GM21529 (cell line): ENCODE data around the gene ST13.
"Not testable (repeated sequence)": the region's sequence is repeated elsewhere in the genome, so short reads cannot be mapped to it uniquely, and the experiment has no call there.

Experiments used
- ATAC-seq: cut with Tn5 transposase; IDR thresholded peaks from one replicate; pipeline ENCODE4 v1.9.1; 2021; ENCODE audit not compliant: unreplicated experiment

The ST13 gene

GRCh38 chr22:40856513-40857308 is at the start of gene ST13, which contains the start of gene XPNPEP3:
ST13 (minus strand) TSS chr22:40856639; CDS start chr22:40856540, 99 bp downstream.
XPNPEP3 (plus strand) TSS chr22:40857148; CDS start chr22:40857182, 34 bp downstream.
- peak; percentile 87 for ATAC-seq

DNA sequence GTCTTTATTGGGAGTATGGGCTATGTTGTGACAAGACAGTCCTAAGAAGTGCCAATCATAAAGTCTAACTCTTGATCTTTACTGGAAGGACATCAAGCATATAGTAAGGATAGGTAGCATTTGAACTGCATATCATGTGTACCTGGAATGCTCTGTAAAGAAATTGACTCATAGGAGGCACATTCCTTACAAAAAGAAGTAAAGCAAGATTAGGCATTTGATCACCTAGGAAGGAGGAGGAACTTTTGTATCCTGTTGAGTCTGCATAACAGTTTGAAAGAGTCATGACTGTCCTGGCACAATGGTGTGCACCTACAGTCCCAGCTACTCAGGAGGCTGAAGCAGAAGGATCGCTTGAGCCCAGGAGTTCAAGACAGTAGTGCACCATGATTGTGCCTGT is 47.7 kb upstream of the ST13 start:
- no peak for ATAC-seq

- ATAC-seq: no peak
These were observed 42.5 kb upstream of the ST13 start for GRCh38 chr22:40898850-40899357.

GRCh38 chr22:40894417-40894816 is 38.0 kb upstream of the ST13 start:
- ATAC-seq: no peak

DNA sequence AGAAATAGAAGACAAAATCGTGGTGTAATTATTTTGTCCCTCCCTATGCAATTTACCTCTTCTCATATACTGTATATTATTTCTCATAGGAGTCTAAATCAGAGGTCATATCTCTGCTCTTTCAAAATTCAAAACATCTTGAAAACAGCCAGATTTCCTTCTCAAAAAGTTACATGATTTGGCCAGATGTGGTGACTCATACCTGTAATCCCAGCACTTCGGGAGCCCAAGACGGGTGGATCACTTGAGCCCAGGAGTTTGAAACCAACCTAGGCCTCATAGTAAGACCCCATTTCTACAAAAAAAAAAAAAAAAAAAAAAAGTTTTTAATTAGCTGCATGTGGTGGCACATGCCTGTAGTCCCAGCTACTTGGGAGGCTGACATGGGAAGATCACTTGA is 34.4 kb upstream of the ST13 start:
- no peak for ATAC-seq

DNA sequence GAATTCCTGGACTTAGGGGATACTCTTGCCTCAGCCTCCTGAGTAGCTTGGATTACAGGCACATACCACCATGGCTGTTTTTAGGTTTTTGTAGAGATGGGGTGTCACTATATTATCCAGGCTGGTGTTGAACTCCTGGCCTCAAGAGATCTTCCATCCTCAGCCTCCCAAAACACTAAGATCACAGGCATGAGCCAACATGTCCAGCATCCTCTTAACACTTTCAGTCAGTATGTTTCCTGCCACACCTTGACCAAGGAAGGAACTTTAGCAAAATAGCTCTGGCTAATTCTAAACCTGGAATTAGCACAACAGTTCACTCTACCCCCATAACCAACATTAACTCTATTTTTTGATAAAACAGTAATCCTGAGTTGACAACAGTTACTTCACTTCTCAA is 32.7 kb upstream of the ST13 start:
- ATAC-seq: no peak

DNA sequence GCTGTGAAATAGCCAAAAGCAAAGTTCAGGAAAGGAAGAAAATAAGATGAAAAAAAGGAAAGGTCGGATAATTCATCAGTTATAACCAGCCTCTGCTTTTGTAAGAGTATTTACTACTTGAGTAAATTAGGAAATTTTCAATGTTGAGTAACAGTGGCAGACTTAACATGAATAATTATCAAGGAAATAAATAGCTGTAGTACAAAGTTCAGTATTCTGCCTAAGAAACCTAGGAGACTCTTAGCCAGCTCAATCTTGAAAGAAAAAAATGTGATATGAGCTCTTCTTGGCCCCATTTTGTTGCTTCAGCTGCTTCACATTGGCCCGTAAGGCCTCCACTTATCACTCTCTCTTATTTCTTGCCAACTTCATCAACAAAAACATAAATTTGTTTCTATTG is 22.5 kb upstream of the ST13 start:
- ATAC-seq: no peak

- no peak for ATAC-seq
These were observed 21.0 kb upstream of the ST13 start for GRCh38 chr22:40877488-40877887.

DNA sequence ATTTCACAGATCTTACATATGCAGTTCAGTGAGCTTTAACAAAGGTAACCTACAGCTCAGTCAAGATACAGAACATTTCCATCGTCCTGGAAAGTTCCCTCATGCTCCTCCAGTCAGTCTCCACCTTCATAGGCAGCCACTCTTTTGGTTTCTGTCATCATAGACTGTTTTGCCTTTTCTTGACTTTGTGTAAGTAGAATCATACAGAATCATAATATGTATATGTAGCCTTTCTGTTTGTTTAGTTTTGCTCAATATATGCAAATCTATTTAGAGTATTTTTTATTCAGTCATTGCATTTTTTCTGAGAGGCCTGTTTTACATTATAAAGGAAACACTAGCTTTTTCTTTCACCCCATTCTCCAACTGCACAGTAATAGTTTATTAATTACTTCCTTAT is 20.5 kb upstream of the ST13 start:
- ATAC-seq: no peak

GRCh38 chr22:40875111-40875510 is 18.7 kb upstream of the ST13 start:
- no peak for ATAC-seq

- no peak for ATAC-seq
These were observed 17.6 kb upstream of the ST13 start for GRCh38 chr22:40874016-40874415.

DNA sequence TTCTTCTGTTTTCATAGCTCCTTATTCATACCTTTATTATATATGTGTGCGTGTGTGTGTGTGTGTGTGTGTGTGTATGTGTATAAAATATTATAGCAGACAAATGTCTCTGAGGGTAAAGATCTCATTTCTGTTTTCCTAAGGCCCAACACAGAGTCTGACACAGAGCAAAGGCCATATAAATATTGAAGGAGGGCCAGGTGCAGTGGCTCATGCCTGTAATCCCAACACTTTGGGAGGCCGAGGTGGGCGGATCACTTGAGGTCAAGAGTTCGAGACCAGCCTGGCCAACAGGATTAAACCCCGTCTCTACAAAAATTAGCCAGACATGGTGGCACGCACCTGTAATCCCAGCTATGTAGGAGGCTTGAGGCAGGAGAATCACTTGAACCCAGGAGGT is 11.9 kb upstream of the ST13 start:
- not testable (repeated sequence) for ATAC-seq

DNA sequence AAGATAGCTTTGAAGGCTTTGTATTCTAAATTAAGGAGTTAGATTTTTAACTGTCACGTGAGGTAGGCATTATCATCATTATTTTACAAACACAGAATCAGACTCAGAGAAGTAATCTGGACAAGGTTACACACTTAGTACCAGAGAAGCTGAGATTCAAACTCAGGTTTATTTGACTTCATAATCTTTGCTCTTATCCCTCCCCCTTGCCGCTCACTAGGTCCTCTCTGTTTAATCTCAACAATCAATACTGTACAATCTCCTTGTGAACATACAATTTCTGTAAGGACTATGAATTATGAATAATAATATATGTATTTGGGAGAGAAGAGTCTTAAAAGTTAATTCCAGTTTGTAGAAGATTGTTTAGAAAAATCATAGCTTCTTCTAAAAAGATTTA is 10.7 kb upstream of the ST13 start:
- no peak for ATAC-seq

DNA sequence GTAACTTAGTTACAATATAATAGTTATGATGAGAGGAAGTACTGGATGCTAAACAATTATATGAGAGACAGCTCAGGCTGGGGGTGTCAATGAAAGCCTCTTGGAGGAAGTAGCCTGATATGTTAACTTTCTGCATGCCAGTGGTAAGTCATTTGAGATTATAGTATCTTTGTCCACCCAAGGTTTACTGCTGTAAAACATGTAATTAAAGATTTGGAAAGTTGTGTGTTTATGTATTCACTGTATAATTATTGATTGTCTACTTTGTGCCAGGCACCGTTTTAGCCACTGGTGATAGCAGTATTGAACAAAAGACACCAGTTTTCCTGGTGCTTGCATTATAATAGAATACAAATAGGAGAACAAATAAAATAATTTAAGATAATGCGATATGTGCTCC is 6.1 kb upstream of the ST13 start:
- no peak for ATAC-seq

- no peak for ATAC-seq
These were observed 5.6 kb upstream of the ST13 start, which contains the start of gene DNAJB7 for GRCh38 chr22:40862013-40862412. DNAJB7 (minus strand) TSS chr22:40862113; CDS start chr22:40861994, 119 bp downstream.

DNA sequence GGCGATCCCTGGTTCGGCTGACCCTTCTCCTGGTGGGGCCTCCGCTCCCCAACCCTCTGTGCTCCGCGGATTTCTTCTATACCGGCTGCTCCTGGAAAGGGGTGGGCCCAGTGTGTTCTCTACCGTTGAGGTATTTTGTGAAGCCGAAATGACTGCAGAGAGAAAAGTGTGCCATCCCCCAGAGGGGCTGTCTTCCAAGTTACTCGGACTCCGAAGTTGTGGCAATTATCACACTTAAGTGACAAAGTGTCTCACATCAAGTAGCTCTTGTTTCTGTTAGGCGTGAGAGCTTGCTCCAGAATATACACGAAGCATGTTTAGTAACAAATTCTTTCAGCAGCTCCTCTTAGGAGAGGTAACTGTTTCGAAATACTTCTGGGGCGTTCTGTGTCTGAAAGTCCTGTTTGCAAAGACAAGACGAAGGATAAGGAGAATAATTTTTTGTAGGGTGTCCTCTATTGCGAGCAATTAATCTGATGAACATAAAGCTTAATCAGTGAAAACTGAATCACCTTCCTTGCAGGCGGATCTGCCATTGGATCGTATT is 943 bp upstream of the ST13 start:
- no peak for ATAC-seq

DNA sequence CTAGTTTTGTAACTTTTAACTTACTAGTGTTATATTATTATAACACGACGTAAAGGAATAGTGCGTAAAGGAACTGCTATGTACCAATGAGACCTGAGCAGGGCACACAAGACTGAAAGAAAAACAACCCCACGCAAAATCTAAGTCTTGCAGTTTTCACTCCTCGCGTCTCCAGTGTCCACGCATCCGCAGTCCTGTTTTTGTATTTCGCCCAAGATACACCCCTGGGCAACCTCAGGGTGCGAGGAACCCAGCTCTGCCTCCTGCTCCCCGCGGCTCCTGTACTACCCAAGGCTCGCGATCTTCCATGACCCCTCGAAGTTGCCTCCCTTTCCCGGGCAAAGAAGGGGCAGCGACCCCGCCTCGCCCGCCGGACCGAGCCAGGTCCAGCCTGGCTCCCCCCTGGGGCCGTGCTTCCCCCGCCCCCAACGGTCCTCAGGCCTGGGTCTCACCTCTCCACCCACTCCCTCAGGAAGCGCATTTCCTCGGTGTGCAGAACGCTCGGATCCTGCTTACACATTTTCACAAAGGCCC is 393 bp downstream of the ST13 start:
- peak; percentile 18 for ATAC-seq

- ATAC-seq: no peak
These were observed 1.1 kb downstream of the ST13 start for GRCh38 chr22:40855071-40855978.

GRCh38 chr22:40853961-40854360 is 2.5 kb downstream of the ST13 start:
- ATAC-seq: no peak

GRCh38 chr22:40853333-40853732 is 3.1 kb downstream of the ST13 start:
- ATAC-seq: no peak

DNA sequence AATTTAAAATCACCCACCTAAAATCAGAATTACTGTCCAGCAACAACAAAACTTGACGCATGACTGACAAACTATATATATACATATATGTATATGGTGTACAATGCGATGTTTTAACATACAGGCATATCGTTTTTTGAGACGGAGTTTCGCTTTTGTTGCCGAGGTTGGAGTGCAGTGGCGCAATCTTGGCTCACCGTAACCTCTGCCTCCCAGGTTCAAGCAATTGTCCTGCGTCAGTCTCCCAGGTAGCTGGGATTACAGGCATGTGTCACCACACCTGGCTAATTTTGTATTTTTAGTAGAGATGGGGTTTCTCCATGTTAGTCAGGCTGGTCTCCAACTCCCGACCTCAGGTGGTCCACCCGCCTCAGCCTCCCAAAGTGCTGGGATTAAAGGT is 10.6 kb downstream of the ST13 start:
- not testable (repeated sequence) for ATAC-seq
